Body of pancreas (tissue), 4 donors: ENCODE measurements around the gene AREL1.

Experiments used
- CTCF ChIP-seq, 7 experiments: fragments of 450-650 bp in 4 of 7; fragments of 200-600 bp in 3 of 7; sonication (generic) in 3 of 7; IDR thresholded peaks; one replicate each; pipeline ENCODE4 v1.5.1; 2016 to 2019; ENCODE audit warnings: antibody characterized with exemption in 7 of 7
- POLR2A ChIP-seq, 3 donors: fragments of 450-650 bp; IDR thresholded peaks; one replicate each; pipeline ENCODE4 v1.6.1; 2016; ENCODE audit warnings: antibody characterized with exemption in 3 of 3, mild to moderate bottlenecking in 2 of 3

DNA sequence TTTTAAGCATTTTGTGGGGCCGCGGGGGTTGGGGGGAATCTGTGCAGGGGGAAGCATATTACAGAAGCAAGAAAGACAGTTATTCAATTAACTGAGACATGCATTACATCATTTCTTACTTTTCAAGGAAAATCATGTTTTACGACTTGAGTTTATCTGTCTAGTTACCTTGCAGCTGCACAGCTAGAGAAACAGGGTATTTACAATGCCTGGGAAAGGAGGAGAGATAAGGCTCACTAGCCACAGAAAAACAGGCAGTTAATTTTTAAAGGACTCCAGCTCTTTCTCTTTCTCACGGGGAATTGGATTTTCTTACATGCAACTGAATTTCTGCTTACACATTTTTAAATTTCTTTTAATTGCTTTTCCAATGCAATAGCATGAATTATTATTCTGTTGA is 22.2 kb upstream of the AREL1 start:
- TF ChIP-seq CTCF (IDR thresholded peaks at IDR 0.05), result no peak
- TF ChIP-seq POLR2A (IDR thresholded peaks at IDR 0.05), result no peak
